Hepatocyte (in vitro differentiated cells): ENCODE data around the gene CDK9. TPM values are rescaled to one million over a fixed set of nuclear protein-coding genes. Genes with fewer than 3 reads are reported as not detected.

Source experiments
- DNase-seq: peaks from one replicate; pipeline ENCODE4 v3.0.0-alpha.2; 2016; ENCODE audit warnings: low spot score
- H2AFZ ChIP-seq: fragments of 200-600 bp; sonication (generic); 2 replicates; pipeline ENCODE4 v1.6.0; 2016; ENCODE audit warnings: antibody characterized with exemption, mild to moderate bottlenecking
- H3K27ac ChIP-seq: fragments of 200-600 bp; sonication (generic); 2 replicates; pipeline ENCODE4 v1.5.1; 2016; ENCODE audit warnings: mild to moderate bottlenecking
- H3K27me3 ChIP-seq: fragments of 200-600 bp; sonication (generic); 2 replicates; pipeline ENCODE4 v1.6.1; 2016
- H3K36me3 ChIP-seq: fragments of 200-600 bp; sonication (generic); replicated peaks from 2 replicates; pipeline ENCODE4 v1.5.1; 2016; ENCODE audit warnings: low read depth; ENCODE audit not compliant: insufficient read depth
- H3K4me1 ChIP-seq: fragments of 200-600 bp; sonication (generic); 2 replicates; pipeline ENCODE4 v1.5.1; 2016; ENCODE audit warnings: mild to moderate bottlenecking, moderate library complexity; ENCODE audit not compliant: insufficient read depth
- H3K4me2 ChIP-seq: fragments of 200-600 bp; sonication (generic); 2 replicates; pipeline ENCODE4 v1.6.0; 2016
- H3K4me3 ChIP-seq: fragments of 200-600 bp; sonication (generic); 2 replicates; pipeline ENCODE4 v1.5.1; 2016; ENCODE audit warnings: mild to moderate bottlenecking
- H3K79me2 ChIP-seq: fragments of 200-600 bp; sonication (generic); 2 replicates; pipeline ENCODE4 v1.6.0; 2017; ENCODE audit warnings: mild to moderate bottlenecking
- H3K9me2 ChIP-seq: fragments of 200-600 bp; sonication (generic); replicated peaks from 2 replicates; pipeline ENCODE4 v1.6.0; 2017; ENCODE audit warnings: mild to moderate bottlenecking; ENCODE audit not compliant: insufficient read depth
- H3K9me3 ChIP-seq: fragments of 200-600 bp; sonication (generic); 2 replicates; pipeline ENCODE4 v1.5.1; 2016; ENCODE audit warnings: low read depth, mild to moderate bottlenecking
- H4K20me1 ChIP-seq: fragments of 200-600 bp; sonication (generic); 2 replicates; pipeline ENCODE4 v1.6.0; 2016; ENCODE audit warnings: mild to moderate bottlenecking; ENCODE audit not compliant: insufficient read depth, poor library complexity, severe bottlenecking
- CTCF ChIP-seq: fragments of 200-600 bp; sonication (generic); IDR thresholded peaks from 2 replicates; pipeline ENCODE4 v1.5.1; 2016; ENCODE audit warnings: antibody characterized with exemption, mild to moderate bottlenecking; ENCODE audit not compliant: poor library complexity
- EZH2 ChIP-seq: fragments of 200-600 bp; sonication (generic); IDR thresholded peaks from 2 replicates; pipeline ENCODE4 v1.6.1; 2016; ENCODE audit warnings: antibody characterized with exemption, mild to moderate bottlenecking, borderline replicate concordance
- EZH2phosphoT487 ChIP-seq: fragments of 200-600 bp; sonication (generic); IDR thresholded peaks from one replicate; pipeline ENCODE4 v1.6.1; 2018; ENCODE audit warnings: antibody characterized with exemption, mild to moderate bottlenecking, low read depth, moderate library complexity; ENCODE audit not compliant: unreplicated experiment, severe bottlenecking
- WGBS: methylation state at CpG from one replicate; pipeline ENCODE4 v1.1.6; 2016; ENCODE audit warnings: low lambda C conversion rate; ENCODE audit errors: missing lambda C conversion rate; 5-methylcytosine and 5-hydroxymethylcytosine counted together
- polyA plus RNA-seq: library from polyadenylated mRNA; unstranded; fragments of >200 nt; fragmentation: Nextera tagmentation; extraction: Ambion mirVana; gene quantifications from 2 replicates; pipeline ENCODE4 v1.2.1, GENCODE V29; 2016
- total RNA-seq: library from RNA; depleted of rRNA; stranded (reverse); fragments of >200 nt; gene quantifications from 2 replicates; pipeline ENCODE4 v1.2.3, GENCODE V29; 2014

CDK9 gene
- total and polyA plus RNA-seq, 2 experiments from 2014 or later: 84.6 to 91.4 TPM

DNA sequence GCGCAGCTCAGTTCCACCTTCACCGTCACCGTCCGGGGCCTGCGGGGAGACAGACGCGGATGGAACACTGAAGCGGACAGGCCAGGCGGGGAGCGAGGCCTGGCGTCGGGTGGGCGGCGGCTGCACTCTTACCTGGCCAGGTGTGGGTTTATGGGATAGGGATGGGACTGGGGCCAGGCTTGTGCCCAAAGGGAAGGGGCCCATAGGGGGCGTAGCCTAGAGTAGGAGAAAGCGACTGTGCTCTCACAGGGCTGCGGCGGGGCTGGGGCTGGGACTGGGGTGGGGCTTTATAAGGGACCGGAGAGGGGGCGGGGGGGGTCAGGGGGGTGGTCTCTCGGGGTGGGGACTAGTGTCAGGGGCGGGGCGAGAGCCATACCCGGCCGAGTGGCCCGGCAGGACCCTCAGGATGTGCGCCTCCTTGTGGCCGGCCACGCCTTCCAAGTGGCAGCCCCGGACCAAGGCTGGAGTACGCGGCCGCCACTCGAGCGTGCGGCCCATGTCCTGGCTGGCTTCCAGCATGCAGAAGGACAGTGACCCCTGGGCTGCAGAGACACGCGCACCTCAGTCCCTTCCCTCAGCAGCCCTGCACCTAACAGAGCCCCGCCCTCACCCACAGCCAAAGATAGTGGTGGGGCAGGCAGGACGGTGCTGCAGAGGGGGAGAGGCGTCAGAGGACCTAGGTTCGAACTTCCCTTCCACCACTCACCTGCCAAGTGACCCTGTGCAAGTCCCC, 39.7 kb downstream of the CDK9 start:
- Histone ChIP-seq H3K36me3 (no peaks in the 10 kb centered on the region), H3K4me2 (peak overlapping the region; percentile 51), H3K27me3 (no peaks in the 10 kb centered on the region), H4K20me1 (no peaks in the 10 kb centered on the region), H3K27ac (no peak overlapping the region), H3K4me1 (peaks cover 9% of the 10 kb centered on the region), H3K9me3 (no peaks in the 10 kb centered on the region), H3K79me2 (no peaks in the 10 kb centered on the region), H2AFZ (no peak overlapping the region), H3K9me2 (no peaks in the 10 kb centered on the region), H3K4me3 (no peak overlapping the region)
- TF ChIP-seq CTCF (peak; percentile 43), EZH2 (no peak)
- DNase-seq: peak; percentile 80
- WGBS: 31% methylated on average over 36 of the region's 42 CpGs

DNA sequence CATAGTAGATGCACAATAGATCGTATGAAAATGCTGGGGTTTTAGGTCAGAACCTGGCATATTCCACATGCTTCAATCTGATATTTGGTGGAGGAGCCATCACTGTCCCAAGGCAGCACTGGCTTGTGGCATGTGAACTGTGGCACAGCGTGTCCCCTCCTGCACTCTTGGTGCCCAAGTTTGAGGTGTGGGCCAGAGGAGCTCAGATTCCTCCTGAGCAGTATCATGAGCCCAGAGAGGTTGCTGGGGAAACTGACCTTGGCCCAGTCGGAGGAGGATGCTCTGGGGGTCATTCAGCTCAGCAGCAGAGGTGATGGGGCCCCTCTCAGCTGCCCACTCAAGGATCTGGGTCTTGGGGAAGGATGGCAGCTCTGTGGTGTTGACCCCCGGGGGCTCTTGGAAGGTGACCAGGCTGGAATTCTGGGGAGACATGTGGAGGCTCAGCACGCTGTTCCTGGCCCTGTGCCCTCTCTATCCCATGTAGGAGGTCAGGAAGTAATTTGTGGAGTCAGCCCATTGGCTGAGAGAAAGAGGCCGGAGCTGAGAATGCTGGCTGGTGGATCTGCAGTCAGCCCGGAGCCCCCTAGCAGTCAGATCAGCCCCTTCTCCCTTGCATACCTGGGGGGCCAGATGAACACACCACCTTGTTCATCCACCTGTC, 40.5 kb downstream of the CDK9 start:
- 81% methylated on average over 6 of the region's 7 CpGs for WGBS
- Histone ChIP-seq H3K9me2 (no peaks in the 10 kb centered on the region), H3K79me2 (no peaks in the 10 kb centered on the region), H3K9me3 (no peaks in the 10 kb centered on the region), H4K20me1 (no peaks in the 10 kb centered on the region), H3K27ac (no peak overlapping the region), H3K4me1 (peaks cover 9% of the 10 kb centered on the region), H3K4me2 (peak overlapping the region; percentile 51), H2AFZ (no peak overlapping the region), H3K4me3 (no peak overlapping the region), H3K36me3 (no peaks in the 10 kb centered on the region), H3K27me3 (no peaks in the 10 kb centered on the region)
- DNase-seq: no peak
- no peak for TF ChIP-seq EZH2
- no peak for TF ChIP-seq EZH2phosphoT487

DNA sequence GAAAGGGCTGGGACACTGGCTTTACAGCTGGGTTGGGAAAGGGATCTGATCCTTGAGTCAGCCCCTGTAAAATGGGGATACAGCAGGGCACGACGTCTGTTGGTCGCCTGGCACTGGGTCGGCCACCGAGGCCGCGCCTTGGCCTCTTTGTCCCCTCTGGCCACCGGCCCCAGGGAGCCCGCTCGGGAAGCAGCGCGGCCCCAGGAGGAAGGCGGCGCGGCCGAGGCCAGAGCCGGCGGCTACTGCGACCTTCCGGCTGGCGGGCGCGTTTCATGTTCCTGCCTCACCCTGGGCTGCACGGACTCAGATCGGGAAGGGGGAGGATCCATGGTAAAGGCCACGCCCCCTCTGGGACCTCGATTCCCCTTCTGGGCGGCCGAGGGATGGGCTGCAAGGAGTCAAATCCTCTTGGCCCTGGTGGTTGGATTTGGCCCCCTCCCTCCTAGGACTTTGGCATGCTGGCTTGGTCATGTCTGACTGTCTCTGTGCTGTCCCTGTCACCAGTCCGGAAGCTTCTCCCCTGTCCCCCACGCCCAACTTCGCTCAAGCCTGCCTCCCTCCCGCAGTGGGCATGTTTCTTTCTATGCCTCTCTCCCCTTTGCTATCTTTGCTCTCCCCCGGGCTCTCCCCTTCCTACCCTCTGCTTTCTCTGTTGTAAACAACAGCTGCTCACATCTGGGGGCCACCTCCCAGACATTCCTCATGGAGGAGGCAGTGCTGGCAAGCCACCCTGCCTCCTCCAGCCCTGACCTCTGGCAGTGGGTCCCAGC, 42.6 kb downstream of the CDK9 start:
- Histone ChIP-seq H2AFZ (peak overlapping the region; percentile 47), H3K36me3 (no peaks in the 10 kb centered on the region), H3K27ac (peak overlapping the region; percentile 43), H3K9me2 (no peaks in the 10 kb centered on the region), H3K27me3 (no peaks in the 10 kb centered on the region), H3K4me1 (peaks cover 9% of the 10 kb centered on the region), H3K4me2 (peak overlapping the region; percentile 80), H3K4me3 (no peak overlapping the region), H3K79me2 (no peaks in the 10 kb centered on the region), H3K9me3 (no peaks in the 10 kb centered on the region), H4K20me1 (no peaks in the 10 kb centered on the region)
- peak; percentile 92 for DNase-seq
- no peak for TF ChIP-seq EZH2
- no peak for TF ChIP-seq CTCF
- no peak for TF ChIP-seq EZH2phosphoT487
- WGBS: 5% methylated on average over 26 of the region's 34 CpGs
